Right lobe of liver (tissue), 6 donors: Measurements from ENCODE around the gene IFNL2. TPM values are rescaled to one million over a fixed set of nuclear protein-coding genes. Genes with fewer than 3 reads are reported as not detected.
A peak's percentile ranks its signal among the peaks of the same experiment; 100 is the strongest.
"Not testable (repeated sequence)": the region's sequence is repeated elsewhere in the genome, so short reads cannot be mapped to it uniquely, and the experiment has no call there.

Experiments
- ATAC-seq, 4 donors: fragments of 200-7000 bp; cut with Tn5 transposase; one replicate each; pipeline ENCODE4 v1.9.1; 2020; ENCODE audit warnings: mild to moderate bottlenecking in 4 of 4, moderate library complexity in 4 of 4
- DNase-seq, 3 donors: peaks; one replicate each; pipeline ENCODE4 v3.0.0-alpha.2; 2020
- H3K27ac ChIP-seq, 3 donors: fragments of 200-600 bp; one replicate each; pipeline ENCODE4 v1.8.0; 2022
- H3K27me3 ChIP-seq, 2 donors: fragments of 200-600 bp; one replicate each; pipeline ENCODE4 v1.8.0; 2022
- H3K36me3 ChIP-seq, 4 donors: fragments of 200-600 bp; sonication (generic) in 1 of 4; one replicate each; pipeline versions ENCODE4 v1.5.1 to v1.8.0; 2017 to 2022; ENCODE audit warnings: control low read depth in 1 of 4
- H3K4me1 ChIP-seq, 4 donors: fragments of 200-600 bp; sonication (generic) in 1 of 4; one replicate each; pipeline versions ENCODE4 v1.5.1 to v1.8.0; 2017 to 2022; ENCODE audit warnings: control low read depth in 1 of 4
- H3K4me3 ChIP-seq, 3 donors: fragments of 200-600 bp; one replicate each; pipeline ENCODE4 v1.8.0; 2022
- H3K9me3 ChIP-seq, 4 donors: fragments of 200-600 bp; sonication (generic) in 1 of 4; one replicate each; pipeline versions ENCODE4 v1.5.1 to v1.8.0; 2017 to 2022; ENCODE audit warnings: control low read depth in 1 of 4
- POLR2A ChIP-seq: fragments of 450-650 bp; IDR thresholded peaks from one replicate; pipeline ENCODE4 v1.6.1; 2017; ENCODE audit warnings: antibody characterized with exemption, mild to moderate bottlenecking
- WGBS: methylation state at CpG from one replicate; pipeline ENCODE4 v1.1.6; 2018; ENCODE audit warnings: low coverage, low lambda C conversion rate; ENCODE audit not compliant: insufficient coverage; ENCODE audit errors: missing lambda C conversion rate; 5-methylcytosine and 5-hydroxymethylcytosine counted together
- intact Hi-C, 2 donors: fragments of 100-400 bp; cut with DNase I; formaldehyde crosslinking; loops; one replicate each; pipeline versions ENCODE4 v1.11.2 to v1.14.1; 2022
- total RNA-seq, 6 experiments: library from RNA; depleted of rRNA in 2 of 6; stranded (reverse); fragments of >200 nt in 2 of 6; fragmentation: NEBNext Ultra II Directional in 3 of 6; extraction: Animal tissue kit (Norgen Biotek cat#: 25700) in 3 of 6; gene quantifications; one replicate each; pipeline versions ENCODE4 v1.1.0 to v1.2.4, GENCODE V29; 2016 to 2023
- TF ChIP-seq, protein P1 (sequence below), 4 donors: fragments of 200-600 bp in 3 of 4; fragments of 450-650 bp in 1 of 4; IDR thresholded peaks; one replicate each; pipeline versions ENCODE4 v1.5.1 to v1.8.0; 2016 to 2022; ENCODE audit warnings: antibody characterized with exemption in 4 of 4, mild to moderate bottlenecking in 2 of 4
- donor health status: DM: no; HTN: yes; CAD: no.
- donor health status: DM: no; HTN: no; CAD: no.
- donor health status: DM: no; HTN: no; CAD: no.
- donor health status: DM: no; HTN: yes; CAD: no.
- donor health status: DM: no; HTN: yes; CAD: no.

The IFNL2 gene
- total RNA-seq, 6 experiments from 2014 or later: not detected

DNA sequence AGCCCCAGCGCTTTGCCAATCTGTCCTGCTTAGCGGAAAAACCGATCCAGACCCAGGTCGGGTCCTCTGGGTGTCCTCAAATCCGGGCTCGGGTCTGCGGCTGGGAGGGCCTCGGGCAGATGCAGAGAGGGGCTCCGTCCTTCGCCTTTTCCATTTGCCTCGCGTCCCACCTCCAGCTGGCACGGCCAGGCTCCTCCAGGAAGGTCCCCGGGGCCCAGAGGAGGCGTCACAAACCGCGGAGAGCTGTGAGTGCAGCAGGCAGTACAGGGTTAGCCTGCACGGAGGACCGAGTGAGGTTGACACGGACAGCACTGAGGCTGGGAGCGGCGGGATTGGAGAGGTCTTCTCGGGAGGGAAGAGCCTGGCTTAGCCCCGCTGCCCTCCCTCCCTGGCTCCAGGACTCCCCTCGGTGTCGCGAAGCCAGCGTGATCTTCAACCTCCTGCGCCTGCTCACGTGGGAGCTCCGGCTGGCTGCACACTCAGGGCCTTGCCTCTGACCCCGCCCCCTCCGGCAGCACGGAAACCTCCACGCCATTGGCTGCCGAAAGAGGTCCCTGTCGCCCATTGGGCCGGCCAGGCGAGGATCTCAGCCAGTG, 2.8 kb upstream of the IFNL2 start:
- Histone ChIP-seq H3K27me3 (no peaks in the 10 kb centered on the region), H3K4me3 (no peak overlapping the region), H3K36me3 (no peaks in the 10 kb centered on the region), H3K27ac (no peak overlapping the region), H3K4me1 (peaks cover 0 to 16% (median 2%) of the 10 kb centered on the region in 4 donors), H3K9me3 (no peaks in the 10 kb centered on the region)
- WGBS: 40% methylated on average over 3 of the region's 39 CpGs
- intact Hi-C loops: no loop called here
- DNase-seq: peak in 1 of 3 donors; percentile 42
- ATAC-seq: no peak
- no peak for TF ChIP-seq POLR2A
- TF ChIP-seq, protein P1, sequence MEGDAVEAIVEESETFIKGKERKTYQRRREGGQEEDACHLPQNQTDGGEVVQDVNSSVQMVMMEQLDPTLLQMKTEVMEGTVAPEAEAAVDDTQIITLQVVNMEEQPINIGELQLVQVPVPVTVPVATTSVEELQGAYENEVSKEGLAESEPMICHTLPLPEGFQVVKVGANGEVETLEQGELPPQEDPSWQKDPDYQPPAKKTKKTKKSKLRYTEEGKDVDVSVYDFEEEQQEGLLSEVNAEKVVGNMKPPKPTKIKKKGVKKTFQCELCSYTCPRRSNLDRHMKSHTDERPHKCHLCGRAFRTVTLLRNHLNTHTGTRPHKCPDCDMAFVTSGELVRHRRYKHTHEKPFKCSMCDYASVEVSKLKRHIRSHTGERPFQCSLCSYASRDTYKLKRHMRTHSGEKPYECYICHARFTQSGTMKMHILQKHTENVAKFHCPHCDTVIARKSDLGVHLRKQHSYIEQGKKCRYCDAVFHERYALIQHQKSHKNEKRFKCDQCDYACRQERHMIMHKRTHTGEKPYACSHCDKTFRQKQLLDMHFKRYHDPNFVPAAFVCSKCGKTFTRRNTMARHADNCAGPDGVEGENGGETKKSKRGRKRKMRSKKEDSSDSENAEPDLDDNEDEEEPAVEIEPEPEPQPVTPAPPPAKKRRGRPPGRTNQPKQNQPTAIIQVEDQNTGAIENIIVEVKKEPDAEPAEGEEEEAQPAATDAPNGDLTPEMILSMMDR (IDR thresholded peaks at IDR 0.05): no peak

DNA sequence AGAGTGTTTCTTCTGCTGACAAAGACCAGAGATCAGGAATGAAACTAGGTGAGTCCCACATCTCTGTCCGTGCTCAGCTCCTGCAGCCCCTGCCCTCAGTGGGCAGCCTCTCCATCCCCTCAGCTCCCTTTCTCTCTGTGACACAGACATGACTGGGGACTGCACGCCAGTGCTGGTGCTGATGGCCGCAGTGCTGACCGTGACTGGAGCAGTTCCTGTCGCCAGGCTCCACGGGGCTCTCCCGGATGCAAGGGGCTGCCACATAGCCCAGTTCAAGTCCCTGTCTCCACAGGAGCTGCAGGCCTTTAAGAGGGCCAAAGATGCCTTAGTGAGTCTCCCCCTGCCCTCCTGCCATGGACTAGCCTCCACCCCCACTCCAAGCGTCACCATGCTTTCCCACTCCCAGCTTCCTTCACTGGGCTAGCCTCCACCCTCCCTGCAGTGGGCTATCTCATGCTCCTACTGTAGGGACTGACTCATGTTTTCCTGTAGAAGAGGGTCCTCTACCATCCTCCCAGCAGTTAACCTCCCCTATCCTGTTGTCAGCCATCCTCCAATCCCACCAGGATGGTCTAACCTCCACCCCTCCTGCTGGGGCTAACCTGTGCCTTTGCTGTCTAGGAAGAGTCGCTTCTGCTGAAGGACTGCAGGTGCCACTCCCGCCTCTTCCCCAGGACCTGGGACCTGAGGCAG, 481 bp downstream of the IFNL2 start:
- H3K4me3 ChIP-seq, ATAC-seq, H3K27me3 ChIP-seq, H3K9me3 ChIP-seq, intact Hi-C loops, H3K27ac ChIP-seq, H3K36me3 ChIP-seq: not testable (repeated sequence)
- DNase-seq: peak in 1 of 3 donors; percentile 34
- H3K4me1 ChIP-seq: peaks cover 0 to 11% (median 0%) of the 10 kb centered on the region in 4 donors
- WGBS: 75% methylated on average over 3 of the region's 10 CpGs

DNA sequence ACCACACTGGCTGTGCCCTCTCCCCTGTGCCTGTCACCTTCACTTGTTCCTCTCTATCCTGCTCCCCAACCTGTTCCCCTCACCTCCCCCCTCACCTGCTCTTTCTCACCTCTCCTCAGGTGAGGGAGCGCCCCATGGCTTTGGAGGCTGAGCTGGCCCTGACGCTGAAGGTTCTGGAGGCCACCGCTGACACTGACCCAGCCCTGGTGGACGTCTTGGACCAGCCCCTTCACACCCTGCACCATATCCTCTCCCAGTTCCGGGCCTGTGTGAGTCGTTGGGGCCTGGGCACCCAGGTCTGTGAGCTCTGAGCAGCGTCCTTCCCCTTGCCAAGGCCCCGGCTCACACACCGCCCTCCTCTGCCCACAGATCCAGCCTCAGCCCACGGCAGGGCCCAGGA, 1.2 kb downstream of the IFNL2 start:
- WGBS: 38% methylated on average over 2 of the region's 10 CpGs
- ATAC-seq, H3K27ac ChIP-seq, H3K4me3 ChIP-seq, H3K4me1 ChIP-seq, intact Hi-C loops, H3K9me3 ChIP-seq, H3K27me3 ChIP-seq, H3K36me3 ChIP-seq: not testable (repeated sequence)
- peak in 1 of 3 donors; percentile 30 for DNase-seq

DNA sequence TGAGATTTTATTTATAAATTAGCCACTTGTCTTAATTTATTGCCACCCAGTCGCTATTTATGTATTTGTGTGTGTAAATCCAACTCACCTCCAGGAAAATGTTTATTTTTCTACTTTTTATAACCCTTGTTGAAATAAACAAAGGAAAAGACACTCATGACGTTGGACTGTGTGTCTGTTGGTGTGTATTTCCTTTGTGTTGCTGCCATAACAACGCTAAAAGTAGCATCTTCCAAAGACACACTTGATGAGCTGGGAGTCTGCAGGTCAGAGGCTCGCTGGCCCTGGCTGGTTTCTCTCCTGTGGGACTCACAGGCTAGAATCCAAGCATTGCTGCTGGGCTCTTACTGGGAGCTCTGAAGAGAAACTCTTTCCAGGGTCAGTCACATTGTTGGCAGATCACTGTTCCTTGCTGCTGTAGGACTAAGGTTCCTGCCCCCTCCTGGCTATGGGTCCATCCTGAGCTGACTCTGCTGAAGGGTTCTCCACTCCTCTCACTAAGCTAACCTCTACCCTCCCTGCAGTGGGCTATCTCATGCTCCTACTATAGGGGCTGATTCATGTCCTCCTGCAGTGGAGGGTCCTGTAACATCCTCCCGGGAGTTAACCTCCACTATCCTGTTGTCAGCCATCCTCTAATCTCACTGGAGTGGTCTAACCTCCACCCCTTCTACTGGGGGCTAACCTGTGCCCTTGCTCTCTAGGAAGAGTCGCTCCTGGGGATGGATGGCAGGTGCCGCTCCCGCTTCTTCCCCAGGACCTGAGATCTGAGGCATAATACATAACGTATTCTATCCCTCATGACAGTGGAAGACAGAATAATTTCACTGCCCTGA, 2.1 kb downstream of the IFNL2 start:
- peak in 1 of 3 donors; percentile 20 for DNase-seq
- no peak for TF ChIP-seq POLR2A
- TF ChIP-seq, protein P1 (IDR thresholded peaks at IDR 0.05): no peak
- no peak overlapping the region for H3K27ac ChIP-seq
- WGBS: 68% methylated on average over 8 of the region's 9 CpGs
- ATAC-seq: no peak
- intact Hi-C loops: no loop called here
- no peaks in the 10 kb centered on the region for H3K36me3 ChIP-seq
- no peak overlapping the region for H3K4me3 ChIP-seq
- no peaks in the 10 kb centered on the region for H3K4me1 ChIP-seq
- no peaks in the 10 kb centered on the region for H3K9me3 ChIP-seq
- no peaks in the 10 kb centered on the region for H3K27me3 ChIP-seq

- intact Hi-C loops, H3K4me1 ChIP-seq, H3K4me3 ChIP-seq, H3K9me3 ChIP-seq, H3K27me3 ChIP-seq, ATAC-seq, H3K36me3 ChIP-seq, H3K27ac ChIP-seq: not testable (repeated sequence)
- DNase-seq: peak in 1 of 3 donors; percentile 11
- WGBS: 90% methylated on average over 5 of the region's 5 CpGs
These were observed 5.7 kb downstream of the IFNL2 start for GRCh38 chr19:39273859-39274258.

- H3K36me3 ChIP-seq: no peaks in the 10 kb centered on the region
- no peak overlapping the region for H3K27ac ChIP-seq
- ATAC-seq: no peak
- 68% methylated on average over 5 of the region's 5 CpGs for WGBS
- intact Hi-C loops: no loop called here
- no peaks in the 10 kb centered on the region for H3K9me3 ChIP-seq
- no peak for DNase-seq
- no peak overlapping the region for H3K4me3 ChIP-seq
- H3K27me3 ChIP-seq: no peaks in the 10 kb centered on the region
- TF ChIP-seq POLR2A: no peak
- TF ChIP-seq, protein P1 (IDR thresholded peaks at IDR 0.05): no peak
- no peaks in the 10 kb centered on the region for H3K4me1 ChIP-seq
These were observed 7.4 kb downstream of the IFNL2 start for GRCh38 chr19:39275578-39275977.
